Endothelial cell of umbilical vein (primary cell): ENCODE results near the gene DIRAS3. TPM values are rescaled to one million over a fixed set of nuclear protein-coding genes. Genes with fewer than 3 reads are reported as not detected.

Experiments used
- BruUV-seq: library from RNA; stranded (reverse); fragments of 400-500 nt; replicated peaks from 2 replicates; lab custom pipeline; 2021; lab: Mats Ljungman, UMichigan
- CTCF ChIA-PET: fragments of 300-600, 350-600 bp; sonication (Branson Sonifier 250); formaldehyde crosslinking; loops from one replicate; lab custom pipeline; 2021; ENCODE audit warnings: antibody characterized with exemption, inconsistent platforms; lab: Charles Lee
- POLR2A ChIA-PET: fragments of 300-600, 350-600 bp; sonication (Branson Sonifier 250); formaldehyde crosslinking; loops from one replicate; lab custom pipeline; 2021; ENCODE audit warnings: antibody characterized with exemption, inconsistent platforms; lab: Charles Lee
- DNase-seq: peaks from one replicate; pipeline ENCODE4 v3.0.0-alpha.2; 2011; ENCODE audit warnings: low read depth, low spot score
- FAIRE-seq: peaks from 2 replicates; lab custom pipeline; 2011; peaks lifted over from hg19 to GRCh38; lab: Jason Lieb, UNC
- H2AFZ ChIP-seq: 2 replicates; pipeline ENCODE4 v1.6.0; 2012; ENCODE audit warnings: low read depth, low read length, control low read depth, inconsistent platforms
- H3K27ac ChIP-seq: 2 replicates; pipeline ENCODE4 v1.5.1; 2011; ENCODE audit warnings: low read depth, mild to moderate bottlenecking, control low read depth, low read length, moderate library complexity; ENCODE audit not compliant: insufficient read depth
- H3K27me3 ChIP-seq, 2 experiments: 2 replicates each; pipeline versions ENCODE4 v1.6.0 to v1.6.1; 2011; ENCODE audit warnings: low read length in 2 of 2, mixed read lengths in 1 of 2; ENCODE audit not compliant: control insufficient read depth in 2 of 2, insufficient read depth in 2 of 2
- H3K36me3 ChIP-seq, 2 experiments: 2 replicates in 1 of 2; 3 replicates in 1 of 2; pipeline ENCODE4 v1.5.1; 2011; ENCODE audit warnings: low read length in 2 of 2, mild to moderate bottlenecking in 1 of 2, moderate library complexity in 1 of 2; ENCODE audit not compliant: control insufficient read depth in 2 of 2, insufficient read depth in 2 of 2; ENCODE audit errors: extremely low read depth in 1 of 2
- H3K4me1 ChIP-seq: 3 replicates; pipeline ENCODE4 v1.5.1; 2011; ENCODE audit warnings: mild to moderate bottlenecking, low read length; ENCODE audit not compliant: control insufficient read depth, insufficient read depth; ENCODE audit errors: extremely low read depth
- H3K4me2 ChIP-seq: 2 replicates; pipeline ENCODE4 v1.6.1; 2011; ENCODE audit warnings: low read length, control low read depth, mixed read lengths; ENCODE audit not compliant: insufficient read depth
- H3K4me3 ChIP-seq, 3 experiments: fragments of 200-600 bp in 1 of 3; sonication (generic), shearing (Covaris generic) in 1 of 3; replicated peaks in 1 of 3; 2 replicates each; pipeline ENCODE4 v1.5.1; 2011 to 2016; ENCODE audit warnings: control low read depth in 3 of 3, low read length in 3 of 3, mild to moderate bottlenecking in 2 of 3, inconsistent platforms in 1 of 3, low read depth in 1 of 3, moderate library complexity in 1 of 3; ENCODE audit not compliant: insufficient read depth in 1 of 3
- H3K79me2 ChIP-seq: 2 replicates; pipeline ENCODE4 v1.6.0; 2012; ENCODE audit warnings: low read length, inconsistent platforms; ENCODE audit not compliant: control insufficient read depth, insufficient read depth
- H3K9ac ChIP-seq: replicated peaks from 2 replicates; pipeline ENCODE3; 2011; ENCODE audit warnings: low read length, control low read depth; ENCODE audit not compliant: insufficient read depth; ENCODE audit errors: extremely low read depth
- H3K9me1 ChIP-seq: replicated peaks from 3 replicates; pipeline ENCODE4 v1.6.0; 2011; ENCODE audit warnings: mild to moderate bottlenecking, low read length; ENCODE audit not compliant: control insufficient read depth, insufficient read depth; ENCODE audit errors: extremely low read depth
- H3K9me3 ChIP-seq: replicated peaks from 2 replicates; pipeline ENCODE4 v1.5.1; 2012; ENCODE audit warnings: low read length, inconsistent platforms; ENCODE audit not compliant: control insufficient read depth, insufficient read depth
- H4K20me1 ChIP-seq: replicated peaks from 2 replicates; pipeline ENCODE3; 2011; ENCODE audit warnings: mild to moderate bottlenecking, low read length; ENCODE audit not compliant: control insufficient read depth, insufficient read depth; ENCODE audit errors: extremely low read depth
- CTCF ChIP-seq, 2 donors: IDR thresholded peaks; 1 replicate in 1 of 2; 2 replicates in 1 of 2; pipeline ENCODE4 v1.5.1; 2011; ENCODE audit warnings: low read length in 2 of 2, mild to moderate bottlenecking in 2 of 2, moderate library complexity in 2 of 2, control low read depth in 1 of 2, inconsistent platforms in 1 of 2, low read depth in 1 of 2; ENCODE audit not compliant: insufficient read depth in 1 of 2; ENCODE audit errors: extremely low read depth in 1 of 2
- EZH2 ChIP-seq: IDR thresholded peaks from 2 replicates; pipeline ENCODE4 v1.6.1; 2012; ENCODE audit warnings: borderline replicate concordance, low read depth, mild to moderate bottlenecking, moderate library complexity, low read length, inconsistent platforms; ENCODE audit not compliant: severe bottlenecking
- FOS ChIP-seq: IDR thresholded peaks from 2 replicates; pipeline ENCODE4 v1.6.1; 2011; ENCODE audit warnings: mild to moderate bottlenecking, low read length, moderate library complexity, borderline replicate concordance; ENCODE audit not compliant: insufficient read depth
- GATA2 ChIP-seq: IDR thresholded peaks from 2 replicates; pipeline ENCODE4 v1.7.0; 2011; ENCODE audit warnings: low read depth, mild to moderate bottlenecking, moderate library complexity, mixed read lengths, low read length; ENCODE audit not compliant: insufficient read length, insufficient read depth
- JUN ChIP-seq: IDR thresholded peaks from 2 replicates; pipeline ENCODE4 v1.6.1; 2011; ENCODE audit warnings: borderline replicate concordance, low read depth; ENCODE audit not compliant: insufficient read length, insufficient read depth
- MAX ChIP-seq: IDR thresholded peaks from 2 replicates; pipeline ENCODE4 v1.6.1; 2011; ENCODE audit not compliant: insufficient read depth, insufficient read length
- MYC ChIP-seq: IDR thresholded peaks from one replicate; pipeline ENCODE4 v1.6.1; 2011; ENCODE audit warnings: mild to moderate bottlenecking, low read depth, low read length
- POLR2A ChIP-seq: IDR thresholded peaks from 2 replicates; pipeline ENCODE4 v1.6.1; 2012; ENCODE audit warnings: low read depth, mild to moderate bottlenecking, control low read depth, low read length
- POLR2AphosphoS5 ChIP-seq: IDR thresholded peaks from 2 replicates; pipeline ENCODE4 v1.6.1; 2012; ENCODE audit warnings: low read depth, mild to moderate bottlenecking, control low read depth, low read length, moderate library complexity; ENCODE audit not compliant: insufficient read depth
- dilution Hi-C: fragments of 300-500 bp; cut with MboI; formaldehyde crosslinking; loops from one replicate; pipeline ENCODE4 v1.15.0; 2019; ENCODE audit warnings: low sequenced_read_pairs; ENCODE audit not compliant: extremely low pct_ligation_motif_present
- intact Hi-C: fragments of 100-400 bp; cut with micrococcal nuclease; formaldehyde crosslinking; loops from one replicate; pipeline ENCODE4 v1.10.0; 2022
- polyA plus RNA-seq, 4 experiments: library from polyadenylated mRNA; depleted of rRNA in 3 of 4; stranded (reverse) in 3 of 4; unstranded in 1 of 4; fragments of >200 nt; gene quantifications; 2 replicates each; pipeline versions ENCODE4 v1.2.1 to v1.2.3, GENCODE V29; 2011 to 2012; ENCODE audit warnings: missing spikeins in 1 of 4
- total RNA-seq: library from RNA; stranded (reverse); gene quantifications from 2 replicates; pipeline ENCODE4 v1.2.3, GENCODE V29; 2021

Gene DIRAS3
- total and polyA plus RNA-seq, 2 donors (not counting 3 experiments of a cell fraction or from before 2014, with no cell fraction given), result 1.2 to 7.6 TPM

- dilution Hi-C loops, result no loop called here
These were observed 7.1 kb upstream of the DIRAS3 start for GRCh38 chr1:68057564-68057963.

GRCh38 chr1:68057050-68057449 is 6.6 kb upstream of the DIRAS3 start:
- Histone ChIP-seq H3K27me3 (no peaks in the 10 kb centered on the region), H3K9me1 (no peaks in the 10 kb centered on the region), H3K9ac (no peak overlapping the region), H3K9me3 (no peaks in the 10 kb centered on the region), H3K4me2 (no peak overlapping the region), H4K20me1 (no peaks in the 10 kb centered on the region), H3K27ac (no peak overlapping the region), H3K4me3 (no peak overlapping the region), H3K4me1 (no peaks in the 10 kb centered on the region), H3K79me2 (no peaks in the 10 kb centered on the region), H3K36me3 (no peaks in the 10 kb centered on the region), H2AFZ (no peak overlapping the region)
- dilution Hi-C loops (no loop called here), intact Hi-C loops (loop anchor here (2.0 kb wide), 1 partner anchor 288 kb away; no protein-coding TSS in a partner anchor)
- ChIA-PET CTCF (interaction anchor here (0.7 to 1.4 kb wide), 4 partner anchors 10 to 386 kb away, joined by 3 to 4 read pairs (median 3); no protein-coding TSS in a partner anchor), POLR2A (no interaction called here)
- DNase-seq, result no peak
- no TSS peak for BruUV-seq
- TF ChIP-seq JUN (no peak), POLR2A (no peak), CTCF (IDR thresholded peaks at IDR 0.05; ENCODE audit: extremely low read depth in 1 of 2, insufficient read depth in 1 of 2, low read depth in 1 of 2, low read length in 2 of 2) (no peak), FOS (no peak), POLR2AphosphoS5 (no peak), EZH2 (no peak), GATA2 (no peak), MYC (no peak), MAX (no peak)
- FAIRE-seq, result no peak

More at GRCh38 chr1:68057564-68057963, 7.1 kb upstream of the DIRAS3 start:
- BruUV-seq, result no TSS peak
- POLR2A ChIA-PET, result no interaction called here
- CTCF ChIA-PET, result interaction anchor here (0.7 to 1.4 kb wide), 4 partner anchors 9 to 385 kb away, joined by 3 to 4 read pairs (median 3); no protein-coding TSS in a partner anchor
- H3K36me3 ChIP-seq, result no peaks in the 10 kb centered on the region
- DNase-seq (no peak), FAIRE-seq (no peak)
- H3K9me3 ChIP-seq, result no peaks in the 10 kb centered on the region
- no peak overlapping the region for H3K27ac ChIP-seq
- no peaks in the 10 kb centered on the region for H4K20me1 ChIP-seq
- H3K9ac ChIP-seq, result no peak overlapping the region
- H3K9me1 ChIP-seq, result no peaks in the 10 kb centered on the region
- TF ChIP-seq MYC (no peak), POLR2A (no peak), MAX (no peak), FOS (no peak), POLR2AphosphoS5 (no peak)
- H3K79me2 ChIP-seq, result no peaks in the 10 kb centered on the region
- no peak overlapping the region for H3K4me2 ChIP-seq
- intact Hi-C loops, result loop anchor here (2.0 kb wide), 1 partner anchor 289 kb away; no protein-coding TSS in a partner anchor
- no peak overlapping the region for H3K4me3 ChIP-seq
- no peaks in the 10 kb centered on the region for H3K4me1 ChIP-seq
- H2AFZ ChIP-seq, result no peak overlapping the region
- H3K27me3 ChIP-seq, result no peaks in the 10 kb centered on the region
